ENCODE data around the gene BBS1.
"Not testable (repeated sequence)": the region's sequence is repeated elsewhere in the genome, so short reads cannot be mapped to it uniquely, and the experiment has no call there.

Gene BBS1

GRCh38 chr11:66510271-66510989, at the start of gene BBS1:
TSS of gene BBS1 (plus strand) at chr11:66510635. CDS start at chr11:66510660, 25 bp downstream.
- peak; percentile 43 to 71 for DNase-seq

DNA sequence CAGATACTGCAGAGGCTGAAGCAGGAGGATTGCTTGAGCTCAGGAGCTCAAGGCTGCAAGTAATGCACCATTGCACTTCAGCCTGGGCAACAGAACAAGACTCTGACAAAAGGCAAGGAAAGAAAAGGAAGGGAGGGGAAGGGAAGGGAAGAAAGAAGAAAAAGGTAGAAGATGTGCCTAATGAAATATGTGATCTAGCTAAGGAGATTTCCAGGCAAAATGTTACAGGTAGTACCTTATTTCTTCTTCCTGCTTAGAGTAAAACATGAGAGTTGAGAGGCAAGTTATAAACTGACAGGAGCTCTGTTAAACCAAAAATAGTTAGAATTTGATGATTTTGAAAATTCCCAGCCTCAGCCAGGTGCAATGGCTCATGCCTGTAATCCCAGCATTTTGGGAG, 48.4 kb upstream of the BBS1 start:
- no peak for DNase-seq

DNA sequence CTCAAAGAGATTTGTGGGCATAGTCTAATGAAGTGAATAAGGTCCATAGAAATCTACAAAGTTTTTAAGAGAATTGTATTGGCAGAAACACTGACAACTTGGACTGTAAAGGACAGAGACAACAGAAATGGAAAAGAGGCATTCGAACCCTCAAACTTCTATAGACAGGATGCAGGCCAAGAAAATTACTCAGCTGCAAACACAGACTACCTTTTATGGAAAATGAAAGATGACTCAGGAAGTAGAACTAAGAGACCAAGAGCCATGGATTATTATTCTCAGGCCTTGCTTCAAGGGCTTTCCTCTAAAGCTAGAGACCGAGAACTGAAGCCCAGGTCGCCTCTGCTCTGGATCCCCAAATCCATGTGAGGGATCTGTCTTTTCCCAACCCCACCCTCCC, 47.5 kb upstream of the BBS1 start:
- no peak for DNase-seq

GRCh38 chr11:66464116-66464515, 46.3 kb upstream of the BBS1 start:
- DNase-seq: not testable (repeated sequence)

DNA sequence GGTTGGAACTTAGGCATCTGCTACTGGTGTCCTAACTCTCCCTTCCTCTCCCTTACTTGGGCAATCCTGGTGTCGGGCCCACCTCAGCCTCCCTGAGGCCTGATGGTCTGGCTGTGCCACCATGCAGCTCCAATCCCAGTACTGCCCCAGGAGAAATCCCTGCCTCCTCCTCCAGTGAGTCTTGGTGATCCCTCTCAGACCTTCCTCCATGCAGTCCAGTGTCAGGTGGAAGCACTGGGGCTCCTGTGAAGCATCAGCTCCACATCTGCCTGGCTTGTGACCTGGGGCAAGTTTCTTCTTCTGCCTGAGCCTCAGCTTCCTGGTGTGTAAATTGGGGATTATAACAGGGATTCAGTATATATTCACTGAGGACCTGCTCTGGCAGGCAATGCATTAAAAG, 45.5 kb upstream of the BBS1 start:
- DNase-seq: no peak

DNA sequence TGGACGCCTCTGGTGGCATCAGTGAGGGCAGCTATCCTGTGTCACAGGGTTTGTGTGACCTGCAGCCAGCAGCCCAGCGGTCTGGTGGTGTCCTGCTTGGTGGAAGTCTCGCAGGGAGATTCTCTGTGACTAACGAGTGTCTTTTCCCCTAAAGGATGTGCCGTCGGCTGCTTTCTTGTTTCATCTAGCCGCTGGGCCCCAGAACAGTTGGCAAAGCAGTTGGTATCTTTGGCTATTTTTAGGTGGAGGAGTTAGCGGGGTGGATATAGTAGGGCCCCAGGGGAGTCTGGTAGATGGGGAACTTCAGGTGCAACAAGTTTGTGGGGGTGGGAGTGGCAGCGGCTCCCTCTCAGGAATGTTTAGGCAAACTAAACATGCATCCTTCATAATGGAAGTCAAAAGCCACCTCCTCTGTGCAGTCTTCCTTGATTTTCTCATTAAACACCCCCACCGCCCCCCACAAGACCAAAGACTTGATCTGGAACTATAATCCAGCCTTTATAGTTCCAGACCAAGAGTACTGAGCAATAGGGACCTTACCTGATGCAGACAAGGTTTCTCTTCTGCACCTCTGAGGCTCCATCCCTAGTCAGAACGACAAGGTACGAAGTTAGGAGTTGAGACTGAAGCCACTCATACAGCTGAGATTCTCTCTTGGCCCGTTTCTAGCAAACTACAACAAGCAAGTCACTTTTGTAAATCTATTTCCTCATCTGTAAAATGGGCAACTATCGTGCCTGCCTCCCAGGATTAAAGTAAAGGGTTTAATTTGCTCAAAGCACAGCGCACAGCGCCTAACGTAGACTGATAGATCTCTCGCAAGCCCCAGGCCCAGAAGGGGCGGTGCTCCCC, 44.8 kb upstream of the BBS1 start:
- DNase-seq: no peak

DNA sequence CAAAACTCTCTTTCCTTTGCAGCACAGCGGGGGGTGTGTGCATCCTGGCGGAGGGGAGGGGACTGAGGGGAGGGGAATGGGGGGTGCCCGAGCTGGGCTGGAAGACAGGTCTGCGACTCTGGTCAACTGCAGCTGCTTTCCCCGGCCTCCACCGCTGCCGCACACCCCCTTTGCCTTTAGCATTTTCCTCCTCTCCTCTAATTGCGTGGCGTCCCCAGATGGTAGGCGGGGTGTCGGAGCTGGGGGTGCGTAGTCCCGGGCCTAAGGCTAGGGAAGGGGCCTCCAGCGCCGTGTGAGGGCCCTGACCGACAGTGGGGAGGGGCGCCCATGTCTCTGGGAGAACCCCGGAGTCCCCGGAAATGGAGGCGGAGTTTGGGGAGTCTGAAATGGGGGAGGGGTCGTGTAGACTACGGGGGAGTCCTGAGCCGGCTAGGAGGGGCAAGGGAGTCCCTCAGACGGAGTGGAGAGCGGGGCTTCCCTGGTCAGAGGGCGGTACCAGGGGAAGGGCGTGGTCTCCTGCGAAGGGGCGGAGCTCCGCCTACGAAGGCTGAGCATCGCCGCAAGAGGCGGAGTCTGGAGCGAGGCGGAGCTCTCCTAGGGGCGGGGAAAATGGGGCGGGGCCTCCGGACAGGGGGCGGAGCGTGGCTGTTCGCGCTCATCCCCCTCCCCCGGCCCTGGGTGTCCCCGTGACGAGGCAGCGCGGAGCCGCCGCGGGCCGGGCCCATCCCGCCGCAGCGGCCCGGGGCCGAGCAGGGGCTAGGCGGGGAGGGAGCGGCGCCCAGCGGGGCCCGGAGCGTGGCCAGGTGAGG, 44.0 kb upstream of the BBS1 start, which contains the start of gene PELI3:
Gene PELI3, plus strand, starts transcription at position 681 of the 809 bp plus-strand sequence. CDS start 1,224 bp downstream, outside the sequence.
- DNase-seq: peak; percentile 90

DNA sequence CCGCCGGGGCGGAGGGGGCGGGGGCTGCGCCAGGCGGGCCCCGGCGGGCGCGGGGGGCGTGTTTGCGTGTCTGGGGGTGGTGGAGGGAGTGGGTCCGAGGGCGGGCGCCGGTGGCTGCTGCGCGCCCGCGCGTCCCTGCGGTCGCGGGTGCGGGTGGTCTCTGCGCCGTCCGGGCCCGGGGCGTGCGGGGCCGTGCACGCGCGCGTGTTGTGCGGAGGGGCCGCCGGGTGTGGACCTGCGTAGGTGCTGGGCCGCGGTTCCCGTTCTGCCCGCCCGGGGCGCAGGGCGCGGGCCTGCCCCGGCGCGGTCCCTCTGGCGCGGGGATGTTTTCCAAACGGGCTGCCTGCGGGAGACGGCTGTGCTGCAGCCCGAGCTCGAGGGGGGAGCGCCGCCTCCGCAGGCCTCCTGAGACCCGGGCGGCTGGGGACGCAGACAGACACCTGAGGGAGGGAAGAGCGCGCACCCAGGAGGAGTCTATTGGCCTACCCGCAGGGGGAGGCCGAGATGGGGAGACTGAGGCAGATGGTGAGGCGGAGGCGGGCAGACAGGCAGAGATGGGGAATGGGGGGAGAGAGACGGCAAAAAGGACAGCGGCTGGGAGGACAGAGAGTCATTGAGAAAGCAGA, 43.3 kb upstream of the BBS1 start:
- DNase-seq: no peak

- peak; percentile 8 to 28 for DNase-seq
Measured at GRCh38 chr11:66467756-66468155, 42.7 kb upstream of the BBS1 start.

DNA sequence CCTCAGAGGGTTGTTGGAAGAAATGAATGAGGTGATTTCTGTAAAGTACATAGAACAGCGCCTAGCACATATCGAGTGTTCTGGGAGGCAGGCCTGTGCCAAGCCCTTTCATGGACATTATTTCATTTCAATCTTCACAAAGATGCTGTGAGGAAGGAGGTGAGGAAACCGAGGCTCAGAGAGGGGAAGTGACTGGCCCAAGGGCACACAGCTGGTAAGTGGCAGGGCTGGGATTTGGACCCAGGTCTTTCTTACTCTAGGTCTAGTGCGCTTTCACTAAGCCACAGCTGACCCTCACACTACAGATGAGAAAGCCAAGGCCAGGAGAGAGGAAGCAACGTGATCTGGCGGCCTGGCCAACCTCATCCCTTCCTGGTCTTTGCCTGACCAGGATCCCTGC, 41.7 kb upstream of the BBS1 start:
- no peak for DNase-seq

- no peak for DNase-seq
Measured at GRCh38 chr11:66469441-66469840, 41.0 kb upstream of the BBS1 start.

DNA sequence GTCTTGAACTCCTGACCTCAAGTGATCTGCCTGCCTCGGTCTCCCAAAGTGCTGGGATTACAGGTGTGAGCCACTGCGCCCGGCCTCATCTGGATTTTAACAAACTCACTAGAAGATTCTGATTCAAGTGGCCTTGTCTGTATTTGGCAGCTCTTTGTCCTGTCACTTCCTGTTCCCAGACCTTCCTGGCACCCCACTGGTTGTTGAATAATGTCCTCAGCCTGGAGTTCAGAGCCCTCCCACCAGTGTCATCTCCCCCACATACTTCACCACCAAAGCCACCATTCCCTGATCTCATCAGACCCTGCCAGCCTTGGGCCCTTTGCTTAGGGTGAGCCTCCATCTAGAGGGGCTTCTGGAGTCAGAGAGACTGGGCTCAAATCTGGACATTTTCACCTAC, 40.4 kb upstream of the BBS1 start:
- DNase-seq: no peak

- DNase-seq: no peak
Measured at GRCh38 chr11:66471142-66471541, 39.3 kb upstream of the BBS1 start.

- DNase-seq: no peak
Measured at GRCh38 chr11:66472054-66472453, 38.4 kb upstream of the BBS1 start.

GRCh38 chr11:66473167-66473566, 37.3 kb upstream of the BBS1 start:
- DNase-seq: no peak

GRCh38 chr11:66473608-66474515, 36.6 kb upstream of the BBS1 start:
- no peak for DNase-seq

DNA sequence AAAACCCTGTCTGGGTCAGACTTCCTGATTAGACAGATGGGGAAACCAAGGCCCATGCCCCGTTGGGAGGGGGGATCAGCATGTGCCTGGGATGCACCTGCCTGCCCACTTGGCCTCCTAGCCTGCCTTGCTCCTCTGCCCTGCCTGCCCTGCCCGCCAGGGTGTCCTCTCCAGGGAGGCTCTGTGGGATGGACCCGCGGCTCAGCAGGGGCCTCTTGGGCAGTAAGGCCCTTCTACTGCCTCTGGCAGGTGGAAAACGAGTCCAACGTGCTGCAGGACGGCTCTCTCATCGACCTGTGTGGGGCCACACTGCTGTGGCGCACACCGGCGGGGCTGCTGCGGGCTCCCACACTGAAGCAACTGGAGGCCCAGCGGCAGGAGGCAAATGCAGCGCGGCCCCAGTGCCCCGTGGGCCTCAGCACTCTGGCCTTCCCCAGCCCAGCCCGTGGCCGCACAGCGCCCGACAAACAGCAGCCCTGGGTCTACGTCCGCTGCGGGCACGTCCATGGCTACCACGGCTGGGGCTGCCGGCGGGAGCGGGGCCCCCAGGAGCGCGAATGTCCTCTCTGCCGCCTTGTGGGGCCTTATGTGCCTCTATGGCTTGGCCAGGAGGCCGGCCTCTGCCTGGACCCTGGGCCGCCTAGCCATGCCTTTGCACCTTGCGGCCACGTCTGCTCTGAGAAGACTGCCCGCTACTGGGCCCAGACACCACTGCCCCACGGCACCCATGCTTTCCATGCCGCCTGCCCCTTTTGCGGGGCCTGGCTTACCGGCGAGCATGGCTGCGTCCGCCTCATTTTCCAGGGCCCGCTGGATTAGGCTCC, 34.9 kb upstream of the BBS1 start:
- DNase-seq: no peak

GRCh38 chr11:66476173-66476840, 34.1 kb upstream of the BBS1 start:
- no peak for DNase-seq

GRCh38 chr11:66476841-66477251, 33.6 kb upstream of the BBS1 start:
- DNase-seq: no peak
